Type B pancreatic cell (in vitro differentiated cells): Measurements from ENCODE around the gene COL2A1. TPM values are rescaled to one million over a fixed set of nuclear protein-coding genes. Genes with fewer than 3 reads are reported as not detected.

Experiments
- DNase-seq: peaks from one replicate; pipeline ENCODE4 v3.0.0; 2021; ENCODE audit warnings: mixed read lengths; ENCODE audit not compliant: unreplicated experiment; ENCODE audit errors: extremely low spot score
- H3K27ac Mint-ChIP-seq: 2 replicates; pipeline ENCODE4 v1.8.0; 2021; ENCODE audit warnings: mild to moderate bottlenecking, mixed read lengths
- H3K27me3 Mint-ChIP-seq: 2 replicates; pipeline ENCODE4 v1.8.0; 2021; ENCODE audit warnings: mixed read lengths
- H3K36me3 Mint-ChIP-seq: 2 replicates; pipeline ENCODE4 v1.8.0; 2021; ENCODE audit warnings: mixed read lengths
- H3K4me1 Mint-ChIP-seq: one replicate; pipeline ENCODE4 v1.8.0; 2021; ENCODE audit warnings: mixed read lengths; ENCODE audit not compliant: unreplicated experiment
- H3K4me3 Mint-ChIP-seq: 2 replicates; pipeline ENCODE4 v1.8.0; 2021; ENCODE audit warnings: mild to moderate bottlenecking, mixed read lengths
- H3K9me3 Mint-ChIP-seq: 2 replicates; pipeline ENCODE4 v1.8.0; 2021; ENCODE audit warnings: mixed read lengths
- total RNA-seq: library from RNA; stranded (reverse); gene quantifications from 2 replicates; pipeline ENCODE4 v1.2.1, GENCODE V29; 2021; ENCODE audit warnings: low replicate concordance
- TF ChIP-seq, protein P1 (sequence below): fragments of 200-600 bp; sonication (generic); conservative IDR thresholded peaks from 2 replicates; pipeline ENCODE4 v1.5.0; 2021; ENCODE audit warnings: antibody characterized with exemption, mild to moderate bottlenecking

COL2A1 gene
- total RNA-seq, 1 donor from 2014 or later: 227 TPM

GRCh38 chr12:48015954-48016353 lies 11.7 kb upstream of the COL2A1 start:
- Mint-ChIP-seq H3K9me3 (no peaks in the 10 kb centered on the region), H3K27ac (no peak overlapping the region)

DNA sequence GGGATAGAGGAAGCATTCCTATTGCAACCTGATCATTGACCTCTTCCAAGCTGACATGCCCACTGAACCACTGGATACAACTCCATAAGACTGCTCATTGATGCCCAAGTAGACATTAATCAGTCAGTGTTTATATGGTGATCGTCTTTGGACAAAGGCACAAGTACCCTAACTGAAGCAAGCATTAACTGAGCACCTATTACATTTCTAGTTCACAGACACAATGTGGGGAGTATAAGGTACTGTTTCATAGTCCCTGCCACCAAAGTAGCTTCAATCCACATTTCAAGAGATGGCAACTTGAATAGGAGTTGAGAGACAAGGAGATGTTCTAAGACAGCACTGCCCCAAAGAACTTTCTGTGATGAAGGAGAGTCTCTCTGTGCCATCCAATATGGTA lies 10.9 kb upstream of the COL2A1 start:
- Mint-ChIP-seq H3K36me3 (no peaks in the 10 kb centered on the region), H3K27me3 (peaks cover 5% of the 10 kb centered on the region), H3K27ac (no peak overlapping the region), H3K4me1 (peaks cover 9% of the 10 kb centered on the region), H3K9me3 (no peaks in the 10 kb centered on the region), H3K4me3 (no peak overlapping the region)
- DNase-seq: no peak
- TF ChIP-seq, protein P1, sequence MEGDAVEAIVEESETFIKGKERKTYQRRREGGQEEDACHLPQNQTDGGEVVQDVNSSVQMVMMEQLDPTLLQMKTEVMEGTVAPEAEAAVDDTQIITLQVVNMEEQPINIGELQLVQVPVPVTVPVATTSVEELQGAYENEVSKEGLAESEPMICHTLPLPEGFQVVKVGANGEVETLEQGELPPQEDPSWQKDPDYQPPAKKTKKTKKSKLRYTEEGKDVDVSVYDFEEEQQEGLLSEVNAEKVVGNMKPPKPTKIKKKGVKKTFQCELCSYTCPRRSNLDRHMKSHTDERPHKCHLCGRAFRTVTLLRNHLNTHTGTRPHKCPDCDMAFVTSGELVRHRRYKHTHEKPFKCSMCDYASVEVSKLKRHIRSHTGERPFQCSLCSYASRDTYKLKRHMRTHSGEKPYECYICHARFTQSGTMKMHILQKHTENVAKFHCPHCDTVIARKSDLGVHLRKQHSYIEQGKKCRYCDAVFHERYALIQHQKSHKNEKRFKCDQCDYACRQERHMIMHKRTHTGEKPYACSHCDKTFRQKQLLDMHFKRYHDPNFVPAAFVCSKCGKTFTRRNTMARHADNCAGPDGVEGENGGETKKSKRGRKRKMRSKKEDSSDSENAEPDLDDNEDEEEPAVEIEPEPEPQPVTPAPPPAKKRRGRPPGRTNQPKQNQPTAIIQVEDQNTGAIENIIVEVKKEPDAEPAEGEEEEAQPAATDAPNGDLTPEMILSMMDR: no peak

More at GRCh38 chr12:48015954-48016353, 11.7 kb upstream of the COL2A1 start:
- peaks cover 5% of the 10 kb centered on the region for H3K27me3 Mint-ChIP-seq
- H3K36me3 Mint-ChIP-seq: no peaks in the 10 kb centered on the region
- TF ChIP-seq, protein P1: no peak
- no peak for DNase-seq
- no peak overlapping the region for H3K4me3 Mint-ChIP-seq
- peaks cover 7% of the 10 kb centered on the region for H3K4me1 Mint-ChIP-seq

- Mint-ChIP-seq H3K4me1 (peaks cover 9% of the 10 kb centered on the region), H3K27ac (no peak overlapping the region), H3K36me3 (no peaks in the 10 kb centered on the region), H3K9me3 (no peaks in the 10 kb centered on the region), H3K4me3 (no peak overlapping the region), H3K27me3 (peaks cover 8% of the 10 kb centered on the region)
- no peak for DNase-seq
- TF ChIP-seq, protein P1: no peak
Observed at GRCh38 chr12:48013287-48013686, 9.0 kb upstream of the COL2A1 start.

- H3K9me3 Mint-ChIP-seq: no peaks in the 10 kb centered on the region
- peaks cover 16% of the 10 kb centered on the region for H3K27me3 Mint-ChIP-seq
- H3K27ac Mint-ChIP-seq: no peak overlapping the region
- peaks cover 7% of the 10 kb centered on the region for H3K4me1 Mint-ChIP-seq
- no peak overlapping the region for H3K4me3 Mint-ChIP-seq
- TF ChIP-seq, protein P1: no peak
- no peak for DNase-seq
- no peaks in the 10 kb centered on the region for H3K36me3 Mint-ChIP-seq
Observed at GRCh38 chr12:48012070-48012469, 7.8 kb upstream of the COL2A1 start.

GRCh38 chr12:48010366-48010970 lies 6.2 kb upstream of the COL2A1 start:
- H3K4me3 Mint-ChIP-seq: no peak overlapping the region
- no peak overlapping the region for H3K27ac Mint-ChIP-seq
- no peaks in the 10 kb centered on the region for H3K36me3 Mint-ChIP-seq
- DNase-seq: no peak
- H3K9me3 Mint-ChIP-seq: no peaks in the 10 kb centered on the region
- TF ChIP-seq, protein P1: no peak
- peaks cover 30% of the 10 kb centered on the region for H3K27me3 Mint-ChIP-seq
- peaks cover 7% of the 10 kb centered on the region for H3K4me1 Mint-ChIP-seq

DNA sequence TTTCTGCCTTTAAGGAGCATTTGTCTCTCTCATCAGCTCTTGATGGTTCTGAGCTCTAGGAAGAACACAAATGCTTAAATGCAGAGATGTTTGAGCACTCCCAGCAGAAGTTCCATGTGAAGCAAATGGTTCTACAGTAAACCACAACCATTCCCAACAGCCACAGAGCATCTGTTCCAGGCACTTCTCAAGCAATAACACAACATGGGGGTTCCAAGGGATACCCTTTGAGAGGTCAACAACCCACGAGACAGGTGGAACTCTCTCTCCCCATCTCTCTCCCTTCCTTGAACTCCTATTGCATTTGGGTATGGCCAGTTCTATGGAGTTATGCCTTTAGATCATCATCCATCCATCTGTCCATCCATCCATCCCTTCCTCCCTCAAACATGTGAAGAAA lies 5.2 kb upstream of the COL2A1 start:
- no peak for DNase-seq
- Mint-ChIP-seq H3K36me3 (no peaks in the 10 kb centered on the region), H3K4me3 (no peak overlapping the region), H3K27me3 (peaks cover 36% of the 10 kb centered on the region), H3K4me1 (peaks cover 7% of the 10 kb centered on the region), H3K9me3 (no peaks in the 10 kb centered on the region), H3K27ac (no peak overlapping the region)
- TF ChIP-seq, protein P1: no peak
